GM18873 (cell line): ENCODE results near the gene VMP1.

ENCODE experiments used
- ATAC-seq: cut with Tn5 transposase; IDR thresholded peaks from one replicate; pipeline ENCODE4 v1.9.1; 2021; ENCODE audit warnings: mild to moderate bottlenecking, moderate library complexity, moderate number of reproducible peaks; ENCODE audit not compliant: unreplicated experiment, low FRiP score

Gene VMP1

DNA sequence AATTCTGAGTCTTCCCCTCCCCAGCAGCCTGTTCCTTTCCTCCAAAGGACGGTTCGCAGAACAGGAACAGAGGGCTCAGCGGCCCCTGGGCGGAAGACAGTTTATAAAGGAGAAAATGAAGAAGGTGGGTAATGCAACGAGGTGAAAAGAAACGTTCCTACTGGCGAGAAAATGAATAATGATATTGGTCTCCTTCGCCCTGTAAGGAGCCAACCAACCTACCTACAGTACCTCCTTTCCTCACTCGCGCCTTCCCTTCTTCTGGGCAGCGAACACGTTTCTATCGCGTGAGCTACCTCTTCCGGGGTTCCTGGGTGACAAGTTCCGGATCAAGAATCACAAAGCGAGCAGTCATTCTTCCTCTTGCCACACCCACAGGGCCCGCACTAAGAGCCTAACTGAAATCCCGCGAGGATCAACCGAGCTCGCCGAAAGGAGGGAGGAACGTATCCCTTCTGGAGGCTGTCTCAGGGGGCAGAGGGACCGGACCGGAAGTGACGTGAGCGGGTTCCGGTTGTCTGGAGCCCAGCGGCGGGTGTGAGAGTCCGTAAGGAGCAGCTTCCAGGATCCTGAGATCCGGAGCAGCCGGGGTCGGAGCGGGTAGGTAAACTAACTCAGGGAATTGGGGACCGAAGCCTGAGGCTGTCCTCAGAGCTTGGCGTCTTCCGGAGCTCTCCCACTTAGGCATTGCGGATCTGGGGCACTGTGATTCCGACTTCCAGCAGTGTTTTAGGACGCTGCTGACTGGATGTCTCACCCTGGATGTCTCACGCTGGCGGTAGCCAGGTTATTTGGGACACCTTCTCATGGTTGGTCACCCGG lies at the start of gene VMP1, which contains the start of gene PTRH2:
Gene VMP1, plus strand, starts transcription at position 506 of the 822 bp plus-strand sequence. CDS start 23,793 bp downstream, outside the sequence.
Gene PTRH2, minus strand, starts transcription at position 282 of the 822 bp plus-strand sequence. CDS start 9,452 bp downstream, outside the sequence.
- ATAC-seq: peak; percentile 92

- ATAC-seq: no peak
These were observed 41.2 kb upstream of the VMP1 start for GRCh38 chr17:59666235-59666634.

DNA sequence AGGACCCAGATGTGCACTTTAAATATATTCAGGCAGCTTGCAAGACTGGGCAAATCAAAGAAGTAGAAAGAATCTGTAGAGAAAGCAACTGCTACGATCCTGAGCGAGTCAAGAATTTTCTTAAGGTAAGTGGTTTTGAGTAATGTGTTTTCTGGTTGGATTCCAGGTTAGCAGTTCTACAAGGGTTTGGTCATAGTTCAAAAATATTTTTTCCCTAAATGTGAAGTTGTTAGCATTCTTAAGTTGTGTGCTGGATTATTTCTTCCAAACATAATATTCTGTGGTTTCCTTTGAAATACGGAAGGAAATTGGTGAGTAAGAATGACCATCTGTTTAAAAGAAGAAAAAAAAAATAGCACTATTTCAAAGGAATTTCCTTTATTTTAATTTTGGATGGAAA lies 38.6 kb upstream of the VMP1 start:
- ATAC-seq: no peak

DNA sequence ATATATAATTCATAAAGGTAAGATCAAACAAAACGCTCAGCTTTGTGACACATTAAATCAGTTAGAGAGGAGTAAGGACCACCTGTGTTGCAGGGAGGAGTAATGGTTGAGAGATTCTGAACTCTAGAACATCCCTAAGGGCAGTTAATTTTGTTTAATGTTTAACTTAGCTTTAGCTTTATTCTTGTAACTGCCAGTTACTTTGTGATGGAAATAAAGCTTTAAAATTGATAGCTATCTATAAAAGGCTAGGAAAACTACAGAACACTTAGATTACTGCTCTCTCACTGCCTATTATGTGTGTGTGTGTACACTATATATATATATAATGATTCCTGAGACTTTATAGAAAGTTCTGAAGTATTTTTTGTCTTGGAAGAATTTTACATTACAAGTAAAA lies 38.0 kb upstream of the VMP1 start:
- ATAC-seq: no peak

- no peak for ATAC-seq
These were observed 37.5 kb upstream of the VMP1 start for GRCh38 chr17:59669944-59670343.

DNA sequence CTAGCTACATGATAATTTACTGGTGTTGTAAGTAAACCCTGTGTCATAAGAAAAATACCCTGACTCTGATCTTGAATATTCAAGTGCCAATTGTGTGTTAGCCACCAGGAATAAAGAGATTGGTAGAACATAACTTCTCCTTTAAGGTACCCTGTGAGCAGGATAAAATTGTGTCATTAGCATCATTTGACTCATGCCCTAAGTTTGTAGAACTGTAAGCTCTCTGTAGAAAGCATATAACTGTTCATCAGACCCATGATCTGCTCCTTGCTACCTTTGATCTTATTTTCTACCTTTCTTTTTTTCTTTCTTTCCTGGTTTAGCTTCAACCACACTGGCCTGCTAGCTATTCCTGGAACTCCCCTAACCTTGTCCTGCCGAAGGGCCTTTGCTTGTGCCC lies 36.1 kb upstream of the VMP1 start:
- no peak for ATAC-seq

DNA sequence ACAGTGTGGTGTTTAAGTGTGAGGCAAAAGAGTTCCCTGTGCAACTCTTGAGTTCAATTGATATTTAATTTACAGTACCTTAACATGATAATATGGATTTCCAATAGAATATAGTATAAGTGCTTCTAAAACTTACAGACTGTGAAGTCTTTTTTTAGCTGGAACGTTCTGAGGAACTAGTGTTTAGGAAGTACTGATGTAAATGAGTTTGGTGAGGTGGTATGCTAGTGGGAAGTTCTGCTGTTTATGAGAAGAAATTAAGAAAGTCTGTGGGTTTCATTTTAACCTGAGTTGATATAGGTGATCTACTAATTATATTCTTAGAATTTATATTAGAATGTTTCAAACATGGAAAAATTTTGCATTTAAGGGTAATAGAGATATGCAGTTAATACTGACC lies 32.2 kb upstream of the VMP1 start:
- ATAC-seq: no peak

- ATAC-seq: no peak
These were observed 30.7 kb upstream of the VMP1 start for GRCh38 chr17:59676716-59677115.

DNA sequence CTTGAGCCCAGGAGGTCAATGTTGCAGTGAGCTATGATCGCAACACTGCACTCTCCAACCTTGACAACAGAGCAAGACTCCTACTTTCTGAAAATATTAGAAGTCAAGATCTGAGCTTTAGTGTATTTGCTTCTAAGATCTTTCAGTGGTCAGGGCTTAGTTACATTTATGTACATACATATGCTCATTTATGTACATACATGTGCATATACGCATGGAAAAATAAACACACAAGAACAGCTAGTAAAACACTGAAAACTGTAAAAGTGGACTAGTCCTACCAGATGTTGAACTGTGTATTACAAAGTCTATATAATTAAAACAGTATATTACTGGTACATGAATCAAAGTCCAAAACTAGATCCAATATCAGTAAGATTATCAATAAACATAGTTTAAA lies 28.5 kb upstream of the VMP1 start:
- no peak for ATAC-seq

GRCh38 chr17:59680314-59680713 lies 27.1 kb upstream of the VMP1 start:
- ATAC-seq: no peak

GRCh38 chr17:59683283-59683682 lies 24.2 kb upstream of the VMP1 start:
- ATAC-seq: no peak

DNA sequence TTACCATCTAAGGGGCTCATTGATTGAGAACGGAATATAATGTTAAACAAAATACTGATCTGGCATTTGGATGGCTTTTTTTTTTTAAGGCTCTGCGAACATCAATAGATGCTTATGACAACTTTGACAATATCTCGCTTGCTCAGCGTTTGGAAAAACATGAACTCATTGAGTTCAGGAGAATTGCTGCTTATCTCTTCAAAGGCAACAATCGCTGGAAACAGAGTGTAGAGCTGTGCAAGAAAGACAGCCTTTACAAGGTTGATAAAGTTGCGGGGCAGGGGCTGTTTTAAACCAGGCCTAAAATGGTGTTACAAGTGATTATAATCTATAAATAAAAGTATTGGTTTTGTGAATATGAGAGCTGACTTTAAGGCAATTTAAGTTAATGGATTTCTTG lies 22.5 kb upstream of the VMP1 start:
- no peak for ATAC-seq

GRCh38 chr17:59688008-59688407 lies 19.4 kb upstream of the VMP1 start:
- no peak for ATAC-seq

- ATAC-seq: no peak
These were observed 19.0 kb upstream of the VMP1 start for GRCh38 chr17:59688496-59688895.

GRCh38 chr17:59693582-59693981 lies 13.9 kb upstream of the VMP1 start:
- ATAC-seq: no peak

GRCh38 chr17:59694344-59694743 lies 13.1 kb upstream of the VMP1 start:
- ATAC-seq: no peak

- ATAC-seq: no peak
These were observed 11.3 kb upstream of the VMP1 start for GRCh38 chr17:59695945-59696681.

DNA sequence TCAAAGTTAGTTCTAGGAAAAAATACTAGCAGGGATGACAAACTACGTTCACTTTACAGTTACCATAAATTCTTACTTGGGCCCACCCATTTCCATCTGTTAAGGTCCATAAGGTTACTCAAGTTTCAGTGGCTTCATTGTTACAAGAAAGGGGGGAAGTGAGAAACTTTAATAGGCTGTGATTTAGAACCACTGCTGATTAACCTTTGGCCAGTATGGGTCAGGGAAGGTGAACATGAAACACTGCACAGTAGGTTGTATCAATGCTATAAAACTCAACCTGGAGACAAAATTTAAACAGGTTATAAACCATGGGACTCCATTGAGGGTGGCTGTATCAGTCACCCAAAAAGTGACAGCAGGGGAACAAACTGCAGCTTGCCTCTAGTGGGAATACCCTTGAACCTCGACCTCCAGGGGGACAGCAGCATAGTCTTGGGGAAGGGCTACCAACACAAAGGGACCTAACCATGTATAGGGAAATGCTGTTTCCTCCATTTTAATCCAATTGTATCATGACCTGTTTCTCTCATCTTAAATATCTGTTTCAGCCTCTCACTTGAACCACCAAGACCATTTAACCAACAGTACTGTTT lies 10.7 kb upstream of the VMP1 start:
- no peak for ATAC-seq

GRCh38 chr17:59698143-59698542 lies 9.3 kb upstream of the VMP1 start:
- no peak for ATAC-seq

DNA sequence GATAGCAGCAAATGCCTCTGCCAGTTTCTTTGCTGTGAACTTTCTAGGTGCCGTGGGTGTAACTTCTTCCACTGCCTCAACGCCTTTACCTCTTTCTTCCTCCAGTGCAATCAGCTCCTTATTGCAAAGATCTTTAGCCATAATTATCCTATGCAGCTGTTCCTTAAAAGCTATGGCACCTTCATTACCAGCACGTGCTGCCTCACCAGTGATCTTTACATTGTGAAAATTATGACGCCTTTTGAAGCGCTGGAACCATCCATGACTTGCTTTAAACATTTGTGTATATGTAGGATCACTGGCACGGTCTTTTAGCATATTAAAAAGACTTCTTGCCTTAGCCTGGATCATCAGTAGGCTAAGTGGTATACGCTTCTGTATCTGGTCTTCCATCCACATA lies 8.2 kb upstream of the VMP1 start:
- no peak for ATAC-seq

- no peak for ATAC-seq
These were observed 7.7 kb upstream of the VMP1 start for GRCh38 chr17:59699786-59700185.
